HG03175 (cell line): Measurements from ENCODE around the gene CD28.
"Not testable (repeated sequence)": the region's sequence is repeated elsewhere in the genome, so short reads cannot be mapped to it uniquely, and the experiment has no call there.

ENCODE experiments used
- ATAC-seq: cut with Tn5 transposase; IDR thresholded peaks from one replicate; pipeline ENCODE4 v1.9.1; 2021; ENCODE audit warnings: mild to moderate bottlenecking, moderate library complexity; ENCODE audit not compliant: unreplicated experiment

Gene CD28

GRCh38 chr2:203743441-203743981, 37.1 kb downstream of the CD28 start:
- no peak for ATAC-seq

- no peak for ATAC-seq
These were observed 37.7 kb downstream of the CD28 start for GRCh38 chr2:203744091-203744490.

DNA sequence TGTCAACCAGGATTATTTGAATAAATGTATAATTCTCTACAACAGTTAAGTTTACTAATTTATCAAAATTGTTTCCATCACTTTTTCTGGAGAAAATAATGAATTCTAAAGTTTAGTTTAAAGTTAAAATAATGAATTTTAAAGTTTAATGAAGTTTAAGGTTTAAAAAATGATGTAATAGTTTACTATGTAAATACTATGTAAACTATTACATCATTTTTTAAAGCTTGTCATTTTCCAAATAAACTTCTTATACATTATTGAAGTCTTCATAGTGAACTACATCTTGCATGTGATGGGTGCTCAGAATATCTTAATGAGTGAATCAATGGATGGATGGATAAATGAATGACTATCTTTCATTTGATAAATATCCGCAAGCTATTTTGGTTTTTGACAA, 38.8 kb downstream of the CD28 start:
- ATAC-seq, result no peak

GRCh38 chr2:203748331-203749126, 42.1 kb downstream of the CD28 start:
- ATAC-seq, result no peak

DNA sequence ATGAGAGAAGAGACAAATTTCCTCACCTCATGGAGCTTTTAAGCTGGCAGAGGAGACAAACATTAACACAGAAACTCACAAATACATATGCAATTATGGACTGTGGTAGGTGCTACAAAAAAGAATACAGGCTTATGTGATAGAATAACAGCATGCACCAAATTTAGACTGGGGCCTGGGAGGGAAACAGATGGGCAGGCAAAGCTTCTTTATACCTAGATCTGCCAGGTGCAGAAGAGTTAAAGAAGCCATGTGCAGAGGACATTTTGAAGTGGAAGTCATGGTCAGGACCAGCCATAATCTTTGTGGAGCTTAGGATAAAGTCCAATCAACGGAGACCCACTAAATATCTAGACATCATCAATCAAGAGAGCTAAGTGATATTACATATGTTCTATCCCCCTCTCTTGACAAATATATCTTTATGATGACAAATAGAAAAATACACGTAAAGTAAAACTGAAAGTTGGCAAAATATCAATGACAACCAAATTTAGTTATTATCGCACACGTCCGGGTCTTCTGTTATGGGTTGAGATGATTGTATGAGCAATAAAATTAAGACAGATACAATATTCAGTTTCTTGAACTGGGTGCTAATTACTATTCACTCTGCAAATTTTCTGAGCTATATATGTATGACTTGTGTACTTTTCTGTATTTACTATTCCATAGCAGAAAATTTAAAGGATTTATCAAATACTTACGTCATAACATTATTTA, 44.1 kb downstream of the CD28 start:
- ATAC-seq, result no peak

- ATAC-seq, result no peak
These were observed 45.3 kb downstream of the CD28 start for GRCh38 chr2:203751685-203752271.

DNA sequence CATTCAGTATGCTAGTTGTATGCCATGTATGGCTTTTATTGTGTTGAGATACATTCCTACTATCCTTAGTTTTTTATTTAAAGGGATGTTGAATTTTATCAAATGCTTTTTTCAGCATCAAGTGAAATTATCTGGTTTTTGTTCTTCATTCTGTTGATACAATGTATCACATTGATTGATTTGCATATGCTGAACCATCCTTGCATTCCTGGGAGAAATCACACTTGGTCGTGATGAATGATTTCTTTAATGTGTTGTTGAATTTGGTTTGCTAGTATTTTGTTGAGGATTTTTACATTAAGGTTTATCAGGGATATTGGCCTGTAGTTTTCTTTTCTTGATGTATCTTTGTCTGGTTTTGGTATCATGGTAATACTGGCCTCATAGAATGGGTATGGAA, 49.7 kb downstream of the CD28 start:
- ATAC-seq, result no peak

GRCh38 chr2:203758841-203759689, 52.6 kb downstream of the CD28 start:
- ATAC-seq, result no peak

- ATAC-seq, result no peak
These were observed 53.4 kb downstream of the CD28 start for GRCh38 chr2:203759690-203760365.

GRCh38 chr2:203761121-203761520, 54.7 kb downstream of the CD28 start:
- no peak for ATAC-seq

DNA sequence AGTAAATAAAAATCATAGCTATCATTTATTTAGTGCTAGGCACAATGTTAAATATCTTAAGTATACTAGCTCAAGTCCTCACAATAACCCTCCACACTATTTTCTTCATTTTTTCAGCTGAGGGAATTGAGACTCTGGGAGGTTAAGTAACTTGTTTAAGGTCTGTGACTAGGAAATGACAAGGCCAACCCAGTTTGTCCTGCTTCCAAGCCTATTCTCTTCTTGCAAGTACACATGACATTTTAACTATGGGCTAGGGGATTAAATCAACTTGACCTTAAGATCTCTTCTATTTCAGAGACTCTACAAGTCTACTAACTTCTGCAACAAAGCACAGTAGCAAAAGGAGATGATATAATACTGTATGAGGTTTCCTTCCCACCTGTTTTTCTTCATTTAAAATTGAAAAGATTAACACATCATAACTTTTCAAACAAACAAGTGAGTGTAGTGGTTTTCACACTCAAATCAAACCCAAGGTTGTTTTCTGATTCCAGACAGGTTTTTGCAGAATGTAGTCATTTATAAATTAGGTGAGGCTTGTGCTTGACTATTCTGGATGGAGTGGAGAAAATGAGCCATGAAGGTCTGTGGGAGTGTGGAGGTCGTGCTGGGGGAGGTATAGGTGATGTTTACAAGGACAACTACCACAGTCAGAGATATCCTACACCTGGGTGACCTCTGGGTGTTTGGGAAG, 57.0 kb downstream of the CD28 start:
- no peak for ATAC-seq

DNA sequence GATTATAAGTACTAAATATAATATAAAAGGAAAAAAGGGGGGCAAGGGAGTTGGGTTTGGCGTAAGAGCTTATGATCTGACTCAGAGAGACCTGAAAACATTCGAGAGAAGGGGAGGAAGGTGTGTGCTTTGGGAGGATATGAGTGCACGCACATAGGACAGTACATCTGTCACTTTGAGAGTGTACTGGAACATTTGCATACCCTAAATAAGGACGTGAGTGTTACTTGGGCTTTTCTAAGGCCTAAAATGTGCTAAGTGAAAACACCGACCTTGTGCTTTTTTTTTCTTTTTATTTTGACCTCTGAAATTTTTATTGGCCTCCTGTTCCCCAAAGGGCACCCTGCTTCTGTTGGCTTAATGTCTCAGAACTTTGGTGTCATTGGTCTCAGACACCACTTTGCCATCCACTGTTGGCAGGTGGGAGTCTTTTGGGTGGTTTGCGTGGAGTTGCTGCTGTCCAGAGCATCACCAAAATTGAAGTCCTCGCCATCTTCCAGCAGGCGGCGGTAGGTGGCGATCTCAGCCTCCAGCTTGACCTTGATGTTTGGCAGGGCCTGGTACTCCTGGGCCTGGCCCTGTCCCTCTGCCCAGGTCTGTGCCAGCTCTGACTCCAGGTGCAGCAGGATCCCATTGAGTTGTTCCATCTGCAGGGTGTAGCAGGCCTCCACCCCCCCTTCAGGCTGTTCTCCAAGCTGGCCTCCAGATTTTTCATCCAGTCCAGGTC, 57.7 kb downstream of the CD28 start:
- no peak for ATAC-seq

DNA sequence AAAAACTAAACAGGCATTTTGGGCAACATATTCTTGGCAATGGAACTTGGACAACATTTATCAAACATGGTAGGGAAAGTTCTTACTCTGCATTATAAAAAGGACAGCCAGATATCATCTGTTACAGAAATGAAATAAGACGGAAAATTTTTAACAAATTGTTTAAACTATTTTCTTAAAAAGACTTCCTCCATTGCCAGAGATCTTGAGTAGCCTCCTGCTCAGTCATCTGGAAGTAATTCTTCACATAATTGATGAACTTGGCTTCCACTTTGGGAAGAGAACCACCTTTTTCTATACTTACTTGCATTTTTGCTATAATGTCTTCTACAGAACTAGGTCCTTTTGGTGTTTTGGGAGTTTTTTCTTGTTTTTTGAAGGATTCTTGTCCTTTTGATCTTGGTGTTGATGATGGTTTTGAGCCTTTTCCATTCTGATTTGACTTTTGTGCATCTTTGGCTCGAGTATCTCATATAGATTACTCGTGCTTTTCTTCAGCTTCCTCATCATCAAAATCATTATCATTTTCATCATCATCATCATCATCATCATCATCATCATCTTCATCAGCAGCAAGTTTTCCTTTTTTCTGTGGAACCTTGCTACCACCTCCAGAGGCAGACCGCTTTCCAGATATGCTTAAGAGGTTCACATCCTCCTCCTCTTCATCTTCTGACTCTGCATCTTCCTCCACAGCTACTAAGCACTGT, 66.2 kb downstream of the CD28 start:
- ATAC-seq, result no peak

DNA sequence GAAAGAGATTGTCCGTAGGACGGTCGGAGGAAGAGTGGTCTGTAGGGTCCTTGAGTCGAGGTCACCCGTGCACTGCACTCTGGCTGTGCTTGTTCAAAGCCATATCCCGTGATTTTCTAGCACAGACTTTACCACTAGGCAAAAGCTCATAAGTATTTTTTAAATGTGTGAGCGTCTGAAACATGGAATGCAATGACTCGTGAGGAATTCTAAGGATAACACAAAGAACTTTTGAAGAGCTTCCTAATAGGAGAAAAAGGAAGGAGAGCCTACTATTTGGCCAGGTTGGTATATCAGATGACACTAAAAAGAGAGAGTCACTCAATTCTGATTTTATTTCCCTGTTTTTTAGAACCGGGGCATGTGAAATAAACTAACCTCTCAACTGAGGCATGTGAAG, 68.3 kb downstream of the CD28 start:
- no peak for ATAC-seq

- ATAC-seq, result no peak
These were observed 69.2 kb downstream of the CD28 start for GRCh38 chr2:203775684-203776083.

DNA sequence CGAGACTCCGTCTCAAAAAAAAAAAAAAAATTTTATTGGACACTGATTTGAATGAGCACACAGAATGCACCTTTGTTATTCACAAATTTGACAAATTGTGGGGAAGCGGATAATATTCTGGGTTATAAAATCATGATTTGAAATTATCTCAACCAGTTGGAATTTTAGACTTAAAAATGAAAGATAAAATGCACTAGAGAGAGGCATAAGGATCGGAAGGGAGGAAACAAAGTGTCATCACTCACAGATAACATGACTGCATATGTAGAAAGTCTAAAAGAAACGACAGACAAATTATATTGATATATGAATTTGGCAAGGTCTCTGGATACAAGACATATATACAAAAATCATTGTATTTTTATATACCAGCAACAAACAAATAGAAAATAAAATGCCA, 70.6 kb downstream of the CD28 start:
- no peak for ATAC-seq

GRCh38 chr2:203779477-203780073, 73.1 kb downstream of the CD28 start:
- ATAC-seq, result not testable (repeated sequence)

GRCh38 chr2:203780231-203780630, 73.8 kb downstream of the CD28 start:
- no peak for ATAC-seq
